ENCODE data around the gene TMEM170B.

Gene TMEM170B

DNA sequence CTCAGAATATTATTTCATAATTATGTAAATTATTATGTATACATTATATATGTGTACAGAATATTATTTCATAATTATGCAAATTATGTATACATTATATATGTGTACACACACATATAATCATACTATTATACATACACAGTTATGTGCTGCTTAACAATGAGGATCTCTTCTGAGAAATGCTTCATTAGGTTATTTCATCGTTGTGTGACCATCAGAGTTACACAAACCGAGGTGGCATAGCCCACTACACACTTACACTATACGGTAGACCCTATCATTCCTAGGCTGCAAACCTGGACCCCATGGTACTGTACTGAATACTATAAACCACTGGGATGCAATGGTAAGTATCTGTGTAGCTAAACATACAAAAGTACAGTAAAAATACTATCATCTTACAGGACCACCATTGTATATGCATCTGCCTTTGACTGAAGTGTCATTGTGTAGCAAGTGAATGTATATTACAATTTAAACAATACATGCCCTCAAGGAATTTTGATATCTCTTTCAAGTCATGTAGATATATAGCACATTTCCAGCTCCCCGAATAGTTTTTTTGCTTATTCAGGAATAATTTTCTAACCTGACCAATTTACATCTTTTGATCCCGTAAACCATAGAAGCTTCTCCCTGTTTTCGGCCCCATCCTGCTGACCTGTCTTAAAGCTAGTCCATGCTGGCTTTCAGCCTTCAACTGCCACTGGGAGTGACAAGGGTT is 71.2 kb downstream of the TMEM170B start:
- no peaks in the 10 kb centered on the region for H3K27me3 ChIP-seq (ENCODE audit: control insufficient read depth, insufficient read depth, low read length)
- H3K4me2 ChIP-seq (ENCODE audit: low read length): no peak overlapping the region
- no peaks in the 10 kb centered on the region for H3K36me3 ChIP-seq (ENCODE audit: control insufficient read depth, insufficient read depth, low read length)
- no peaks in the 10 kb centered on the region for H3K9me3 ChIP-seq (ENCODE audit: control insufficient read depth, low read length)
- TF ChIP-seq, protein P1, sequence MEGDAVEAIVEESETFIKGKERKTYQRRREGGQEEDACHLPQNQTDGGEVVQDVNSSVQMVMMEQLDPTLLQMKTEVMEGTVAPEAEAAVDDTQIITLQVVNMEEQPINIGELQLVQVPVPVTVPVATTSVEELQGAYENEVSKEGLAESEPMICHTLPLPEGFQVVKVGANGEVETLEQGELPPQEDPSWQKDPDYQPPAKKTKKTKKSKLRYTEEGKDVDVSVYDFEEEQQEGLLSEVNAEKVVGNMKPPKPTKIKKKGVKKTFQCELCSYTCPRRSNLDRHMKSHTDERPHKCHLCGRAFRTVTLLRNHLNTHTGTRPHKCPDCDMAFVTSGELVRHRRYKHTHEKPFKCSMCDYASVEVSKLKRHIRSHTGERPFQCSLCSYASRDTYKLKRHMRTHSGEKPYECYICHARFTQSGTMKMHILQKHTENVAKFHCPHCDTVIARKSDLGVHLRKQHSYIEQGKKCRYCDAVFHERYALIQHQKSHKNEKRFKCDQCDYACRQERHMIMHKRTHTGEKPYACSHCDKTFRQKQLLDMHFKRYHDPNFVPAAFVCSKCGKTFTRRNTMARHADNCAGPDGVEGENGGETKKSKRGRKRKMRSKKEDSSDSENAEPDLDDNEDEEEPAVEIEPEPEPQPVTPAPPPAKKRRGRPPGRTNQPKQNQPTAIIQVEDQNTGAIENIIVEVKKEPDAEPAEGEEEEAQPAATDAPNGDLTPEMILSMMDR (IDR thresholded peaks at IDR 0.05): no peak
- H3K4me3 ChIP-seq (ENCODE audit: low read depth, low read length): no peak overlapping the region
- peak overlapping the region; percentile 3 for H3K27ac ChIP-seq
- peaks cover 8% of the 10 kb centered on the region for H3K4me1 ChIP-seq
- no peaks in the 10 kb centered on the region for H3K79me2 ChIP-seq
- H3K9ac ChIP-seq: no peak overlapping the region
- H2AFZ ChIP-seq: no peak overlapping the region

DNA sequence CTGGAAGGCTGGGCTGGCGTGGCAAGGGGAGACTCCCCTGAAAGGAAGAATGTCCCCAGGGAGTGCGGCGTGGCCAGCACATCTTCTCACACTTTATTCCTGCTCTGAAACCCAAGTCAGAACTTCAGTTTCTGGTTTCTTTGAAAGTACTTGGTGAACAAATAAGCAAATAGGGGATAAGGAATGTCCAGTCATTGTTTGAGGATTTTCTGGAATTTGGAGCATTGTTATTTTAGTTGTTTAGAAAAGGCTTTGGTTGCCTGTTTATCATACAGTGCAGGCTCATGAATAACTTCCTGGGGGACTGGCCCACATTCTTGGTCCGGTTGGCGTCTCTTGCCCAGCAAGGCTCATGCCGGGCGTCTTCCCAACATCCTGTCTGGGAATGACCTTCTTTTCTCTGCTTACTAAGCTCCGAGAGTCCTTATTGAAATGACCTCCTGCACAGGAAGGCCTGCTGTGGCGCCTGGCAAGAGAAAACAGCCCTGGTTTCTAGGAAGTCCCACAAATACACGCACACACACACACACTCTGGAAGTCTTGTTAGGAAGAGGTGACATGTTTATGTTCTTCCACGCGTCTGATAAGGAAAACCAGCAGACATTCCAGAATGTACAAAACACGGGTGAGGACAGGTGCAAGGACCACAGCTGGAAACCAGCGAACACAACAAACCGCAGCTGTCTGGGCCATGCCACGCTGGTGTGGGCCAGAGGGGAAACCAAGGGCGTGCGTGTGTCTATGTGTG is 71.9 kb downstream of the TMEM170B start:
- H3K4me2 ChIP-seq (ENCODE audit: low read length): no peak overlapping the region
- H3K36me3 ChIP-seq (ENCODE audit: control insufficient read depth, insufficient read depth, low read length): no peaks in the 10 kb centered on the region
- H3K4me3 ChIP-seq (ENCODE audit: low read depth, low read length): no peak overlapping the region
- H3K9ac ChIP-seq: no peak overlapping the region
- peaks cover 8% of the 10 kb centered on the region for H3K4me1 ChIP-seq
- H3K27me3 ChIP-seq (ENCODE audit: control insufficient read depth, insufficient read depth, low read length): no peaks in the 10 kb centered on the region
- TF ChIP-seq, protein P1 (IDR thresholded peaks at IDR 0.05): no peak
- no peak overlapping the region for H2AFZ ChIP-seq
- H3K79me2 ChIP-seq: no peaks in the 10 kb centered on the region
- H3K27ac ChIP-seq: peak overlapping the region; percentile 3
- H3K9me3 ChIP-seq (ENCODE audit: control insufficient read depth, low read length): no peaks in the 10 kb centered on the region

DNA sequence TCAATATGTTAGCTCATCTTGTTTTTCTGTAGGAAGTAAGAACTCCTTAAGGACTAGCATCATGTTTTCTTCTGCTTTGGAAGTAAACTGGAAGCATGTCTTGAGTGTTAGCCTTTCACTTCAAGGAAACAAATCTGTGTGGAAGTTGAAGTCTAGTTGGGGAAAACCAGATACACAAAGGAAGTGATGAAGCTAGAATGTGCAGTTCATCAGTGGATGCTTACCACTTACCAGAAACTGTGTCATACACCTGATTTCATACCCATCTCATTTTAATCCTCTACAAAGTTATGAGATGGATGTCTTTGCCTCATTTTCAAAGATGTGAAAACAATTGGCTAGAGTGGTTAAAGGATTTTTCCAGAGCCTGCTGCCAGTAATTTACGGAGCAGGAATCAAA is 75.8 kb downstream of the TMEM170B start:
- no peak overlapping the region for H3K27ac ChIP-seq
- H3K9me3 ChIP-seq (ENCODE audit: control insufficient read depth, low read length): no peaks in the 10 kb centered on the region
- no peak overlapping the region for H3K4me3 ChIP-seq (ENCODE audit: low read depth, low read length)
- no peak overlapping the region for H3K9ac ChIP-seq
- no peaks in the 10 kb centered on the region for H3K79me2 ChIP-seq
- peaks cover 3% of the 10 kb centered on the region for H3K4me1 ChIP-seq
- H2AFZ ChIP-seq: no peak overlapping the region
- TF ChIP-seq, protein P1 (IDR thresholded peaks at IDR 0.05): no peak
- no peak overlapping the region for H3K4me2 ChIP-seq (ENCODE audit: low read length)
- H3K36me3 ChIP-seq (ENCODE audit: control insufficient read depth, insufficient read depth, low read length): no peaks in the 10 kb centered on the region
- H3K27me3 ChIP-seq (ENCODE audit: control insufficient read depth, insufficient read depth, low read length): no peaks in the 10 kb centered on the region

DNA sequence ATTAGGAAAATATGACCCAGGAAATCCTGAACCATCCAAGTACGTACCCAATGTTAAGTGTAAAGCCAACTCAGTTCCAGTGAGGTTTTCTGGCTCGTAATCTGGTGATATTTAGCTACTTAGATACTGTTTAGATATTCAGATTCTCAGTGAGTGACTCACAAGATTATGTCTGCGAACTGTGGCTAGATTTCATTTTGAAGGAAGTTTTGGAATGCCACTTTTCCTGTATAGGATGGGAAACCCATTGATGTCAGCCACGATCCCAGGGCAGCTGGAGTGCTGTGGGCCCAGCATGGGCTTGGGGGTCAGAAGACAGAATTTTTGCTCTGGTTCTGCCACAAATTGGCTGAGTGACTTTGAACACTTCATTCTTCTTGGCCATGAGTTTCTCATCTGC is 76.3 kb downstream of the TMEM170B start:
- Histone ChIP-seq H3K27ac (no peak overlapping the region), H3K36me3 (ENCODE audit: control insufficient read depth, insufficient read depth, low read length) (no peaks in the 10 kb centered on the region), H3K27me3 (ENCODE audit: control insufficient read depth, insufficient read depth, low read length) (no peaks in the 10 kb centered on the region), H3K4me1 (peaks cover 3% of the 10 kb centered on the region), H3K4me2 (ENCODE audit: low read length) (no peak overlapping the region), H3K4me3 (ENCODE audit: low read depth, low read length) (no peak overlapping the region), H3K9ac (no peak overlapping the region), H2AFZ (no peak overlapping the region), H3K9me3 (ENCODE audit: control insufficient read depth, low read length) (no peaks in the 10 kb centered on the region), H3K79me2 (no peaks in the 10 kb centered on the region)
- TF ChIP-seq, protein P1 (IDR thresholded peaks at IDR 0.05): no peak
